GM18498 (cell line): ENCODE data around the gene LSAMP.
"Not testable (repeated sequence)": the region's sequence is repeated elsewhere in the genome, so short reads cannot be mapped to it uniquely, and the experiment has no call there.

Experiments
- ATAC-seq: cut with Tn5 transposase; IDR thresholded peaks from one replicate; pipeline ENCODE4 v1.9.1; 2021; ENCODE audit warnings: mild to moderate bottlenecking, moderate library complexity; ENCODE audit not compliant: unreplicated experiment

Gene LSAMP

GRCh38 chr3:116247605-116248004 is 197.7 kb downstream of the LSAMP start:
- ATAC-seq = no peak

GRCh38 chr3:116246406-116246980 is 198.8 kb downstream of the LSAMP start:
- ATAC-seq = no peak

- ATAC-seq = no peak
Measured at GRCh38 chr3:116242825-116243224, 202.5 kb downstream of the LSAMP start.

DNA sequence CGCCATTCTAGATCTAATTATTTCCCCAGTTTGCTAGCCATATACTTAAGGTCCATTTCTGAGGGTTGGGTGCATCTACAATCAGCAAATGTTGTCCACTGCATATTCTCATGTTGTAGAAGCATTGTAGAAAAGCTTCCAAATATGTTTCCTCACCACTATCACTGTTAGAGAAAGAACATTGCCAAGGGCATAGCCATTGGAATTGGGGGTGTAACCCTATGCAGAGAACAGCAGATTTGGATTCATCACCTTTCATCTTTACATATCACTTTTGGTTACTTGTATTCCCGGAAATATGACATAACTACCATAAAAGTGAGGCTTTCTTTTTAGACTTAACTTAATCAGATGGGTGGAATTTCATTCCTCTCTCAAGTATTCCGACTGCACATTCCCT is 203.6 kb downstream of the LSAMP start:
- no peak for ATAC-seq

- ATAC-seq = no peak
Measured at GRCh38 chr3:116240261-116240660, 205.0 kb downstream of the LSAMP start.

- ATAC-seq = no peak
Measured at GRCh38 chr3:116238846-116239565, 206.3 kb downstream of the LSAMP start.

DNA sequence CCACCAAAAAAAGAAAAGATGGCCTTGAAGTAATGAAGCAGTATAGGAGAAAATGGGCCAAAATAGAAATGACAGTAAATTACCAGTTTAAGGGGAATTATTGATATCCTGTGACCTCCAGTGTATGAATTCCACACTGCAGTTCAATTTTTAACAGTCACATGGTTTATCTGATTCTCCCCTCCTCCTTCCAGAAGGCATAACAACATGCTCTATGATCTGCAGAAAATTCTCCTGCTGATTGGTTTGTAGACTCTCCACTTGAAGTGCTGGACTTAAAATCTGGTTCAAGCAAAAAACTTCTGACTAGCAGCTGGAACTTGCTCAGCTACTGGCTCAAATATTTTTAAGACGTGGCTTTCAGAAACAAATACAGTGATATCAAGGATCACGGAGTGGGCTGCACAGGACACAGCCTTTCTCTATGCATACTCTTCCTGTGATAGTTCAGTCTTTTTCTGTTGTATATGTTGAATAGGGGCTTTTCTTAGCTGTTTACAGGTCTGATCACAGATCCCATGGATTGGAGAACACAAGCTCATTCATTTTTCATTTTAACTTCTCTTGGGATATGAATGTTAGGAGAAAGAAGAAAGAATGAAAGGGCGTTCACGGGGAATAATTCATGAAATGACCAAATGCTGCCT is 211.5 kb downstream of the LSAMP start:
- no peak for ATAC-seq

- ATAC-seq = no peak
Measured at GRCh38 chr3:116230431-116231020, 214.8 kb downstream of the LSAMP start.

DNA sequence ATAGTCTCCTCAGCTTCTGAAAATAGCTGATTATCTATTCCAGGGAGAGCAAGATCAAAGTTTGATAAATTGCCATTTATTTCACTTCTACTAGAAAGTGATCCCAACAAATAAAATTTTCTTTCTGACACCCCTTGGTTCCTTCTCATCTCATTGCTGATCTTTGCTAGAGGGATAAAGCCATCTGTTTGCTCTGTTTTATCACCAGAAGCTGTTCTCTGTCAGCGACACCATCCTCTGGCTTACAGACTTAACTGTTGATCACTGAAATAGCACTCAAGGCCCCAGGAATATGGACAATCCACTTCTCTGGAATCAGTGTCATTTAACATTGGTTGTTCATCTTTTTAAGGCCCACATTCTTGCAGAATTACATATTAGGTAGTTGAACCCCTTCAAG is 219.0 kb downstream of the LSAMP start:
- no peak for ATAC-seq

DNA sequence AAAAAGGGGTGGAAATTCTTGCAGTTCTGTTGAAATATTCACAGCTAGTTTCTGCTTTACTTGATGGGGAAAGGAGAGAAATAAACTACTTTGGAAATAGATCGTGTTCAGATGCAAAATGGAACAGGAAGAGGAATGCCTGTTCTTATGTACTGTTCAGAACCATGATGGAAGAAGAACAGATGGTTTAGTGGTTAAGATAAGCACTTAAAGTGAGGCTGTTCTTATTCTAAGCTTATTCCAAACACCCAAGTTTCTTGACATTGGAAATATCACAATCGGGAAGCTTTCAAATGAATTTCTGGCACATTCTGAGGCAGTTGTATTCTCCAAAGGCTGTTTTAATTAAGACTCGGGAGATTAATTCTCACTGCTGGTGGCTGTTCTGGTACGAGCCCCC is 228.5 kb downstream of the LSAMP start:
- ATAC-seq = no peak

DNA sequence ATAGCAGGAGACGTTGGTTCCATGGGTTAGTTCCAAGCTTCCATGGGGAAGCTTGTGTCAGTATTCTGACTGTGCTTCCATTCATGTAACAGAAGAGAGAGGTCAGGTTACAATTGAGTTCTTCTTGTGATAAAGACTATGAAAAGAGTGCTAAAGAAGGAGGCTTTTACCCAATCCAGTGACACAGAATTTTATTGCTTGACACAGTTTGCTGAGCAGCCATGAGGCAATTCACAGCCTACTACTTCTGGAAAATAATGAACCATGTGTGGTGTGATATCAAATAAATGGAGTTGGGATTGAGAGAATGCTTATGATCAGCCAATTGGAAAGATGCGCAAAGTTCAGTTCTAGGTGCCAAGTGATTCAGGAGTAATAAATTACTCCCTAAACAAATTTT is 233.4 kb downstream of the LSAMP start:
- no peak for ATAC-seq

DNA sequence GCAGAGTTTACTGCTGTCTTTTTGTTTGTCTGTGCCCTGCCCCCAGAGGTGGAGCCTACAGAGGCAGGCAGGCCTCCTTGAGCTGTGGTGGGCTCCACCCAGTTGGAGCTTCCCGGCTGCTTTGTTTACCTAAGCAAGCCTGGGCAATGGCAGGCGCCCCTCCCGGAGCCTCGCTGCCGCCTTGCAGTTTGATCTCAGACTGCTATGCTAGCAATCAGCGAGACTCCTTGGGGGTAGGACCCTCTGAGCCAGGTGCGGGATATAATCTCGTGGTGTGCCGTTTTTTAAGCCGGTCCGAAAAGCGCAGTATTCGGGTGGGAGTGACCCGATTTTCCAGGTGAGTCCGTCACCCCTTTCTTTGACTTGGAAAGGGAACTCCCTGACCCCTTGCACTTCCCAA is 236.5 kb downstream of the LSAMP start:
- not testable (repeated sequence) for ATAC-seq

DNA sequence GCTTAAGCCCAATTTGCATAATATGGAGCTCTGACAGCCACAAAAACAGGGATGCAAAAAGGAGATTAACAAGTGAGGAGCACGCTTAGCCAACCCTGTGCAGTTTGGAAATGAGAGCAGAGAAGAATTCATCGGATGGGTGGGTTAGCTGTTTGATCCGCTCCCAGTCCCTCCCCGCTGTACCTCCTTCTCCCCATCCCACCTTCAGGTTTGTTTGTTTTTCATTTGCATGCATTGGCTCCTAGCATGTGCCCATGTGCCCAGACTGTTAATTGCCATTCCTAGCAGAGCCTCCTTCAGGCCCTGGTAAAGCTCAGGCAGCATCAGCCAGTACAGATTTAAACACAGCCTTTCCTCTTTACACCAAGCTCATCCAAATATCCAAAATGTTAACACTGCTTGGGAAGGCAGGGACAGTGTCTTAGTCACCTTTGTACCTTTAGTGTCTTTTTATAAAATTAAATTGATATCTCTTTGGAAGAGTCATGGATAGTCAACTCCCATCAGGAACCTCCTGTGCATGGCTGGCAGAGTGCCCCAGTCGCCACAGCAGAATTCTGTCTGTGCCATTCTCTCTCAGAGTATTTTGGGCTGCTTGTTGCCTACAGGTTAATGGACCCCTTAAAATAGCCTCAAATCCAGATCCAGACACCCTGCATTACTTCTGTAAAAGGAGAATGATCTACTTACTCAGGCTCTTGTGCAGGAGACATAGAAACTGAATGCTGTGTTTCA is 244.2 kb downstream of the LSAMP start:
- no peak for ATAC-seq

- no peak for ATAC-seq
Measured at GRCh38 chr3:116199063-116199462, 246.2 kb downstream of the LSAMP start.

DNA sequence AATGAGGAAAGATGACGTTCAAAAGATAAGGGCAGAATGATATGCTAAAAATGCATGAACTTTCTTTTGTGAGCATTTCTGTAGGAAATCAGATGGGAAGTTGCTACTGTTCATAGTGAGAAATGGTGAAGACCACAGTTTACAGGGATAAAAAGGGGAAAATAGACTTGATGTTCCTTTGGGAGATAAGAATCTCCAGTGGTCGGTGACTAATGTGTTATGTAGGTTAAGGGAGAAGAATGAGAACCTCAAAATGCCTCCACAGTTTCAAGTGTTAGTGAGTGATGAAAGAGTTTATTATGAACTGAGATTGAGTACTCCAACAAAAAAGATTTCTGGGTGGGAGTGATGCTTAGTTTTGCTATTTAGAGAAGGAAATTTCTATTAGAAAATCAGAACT is 247.2 kb downstream of the LSAMP start:
- no peak for ATAC-seq

DNA sequence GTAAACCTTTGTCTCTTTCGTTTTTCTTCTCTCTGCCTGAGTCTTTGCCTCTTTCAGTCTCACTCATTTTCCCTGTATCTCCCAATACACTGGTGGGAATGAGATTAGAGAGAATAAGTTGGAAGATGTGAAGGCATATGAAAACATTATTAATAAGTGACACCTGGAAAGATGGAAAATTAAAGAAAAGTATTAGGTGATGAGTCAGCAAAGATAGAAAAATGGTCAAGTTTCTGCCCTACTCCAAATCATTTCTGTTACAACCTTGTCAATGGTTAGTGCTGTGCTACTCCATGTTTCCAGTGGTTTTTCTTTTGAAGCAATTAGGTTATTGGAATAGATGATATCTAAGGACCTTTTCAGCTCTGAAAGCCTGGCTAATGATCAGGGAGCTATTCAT is 252.8 kb downstream of the LSAMP start:
- no peak for ATAC-seq

DNA sequence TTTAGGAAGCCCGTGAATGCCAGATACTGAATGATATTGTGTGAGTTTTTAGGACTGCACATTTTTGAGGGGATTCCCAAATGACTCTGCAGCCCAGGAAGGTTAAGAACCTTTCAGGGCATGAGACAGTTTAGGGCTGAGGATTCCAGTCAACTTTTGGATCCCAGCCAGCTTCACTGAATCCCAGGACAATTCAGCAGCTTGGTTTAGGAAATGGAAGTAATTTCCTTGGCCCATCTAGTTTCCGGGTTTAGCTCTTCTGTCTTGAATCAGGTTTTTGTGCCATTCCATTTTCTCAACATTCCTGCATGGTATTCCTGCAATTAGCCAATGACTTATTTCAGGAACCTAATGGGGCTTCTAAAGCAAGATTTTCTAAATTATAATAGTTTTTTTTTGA is 253.9 kb downstream of the LSAMP start:
- no peak for ATAC-seq

GRCh38 chr3:116190095-116190494 is 255.2 kb downstream of the LSAMP start:
- ATAC-seq = no peak

- ATAC-seq = no peak
Measured at GRCh38 chr3:116188231-116188785, 257.0 kb downstream of the LSAMP start.

DNA sequence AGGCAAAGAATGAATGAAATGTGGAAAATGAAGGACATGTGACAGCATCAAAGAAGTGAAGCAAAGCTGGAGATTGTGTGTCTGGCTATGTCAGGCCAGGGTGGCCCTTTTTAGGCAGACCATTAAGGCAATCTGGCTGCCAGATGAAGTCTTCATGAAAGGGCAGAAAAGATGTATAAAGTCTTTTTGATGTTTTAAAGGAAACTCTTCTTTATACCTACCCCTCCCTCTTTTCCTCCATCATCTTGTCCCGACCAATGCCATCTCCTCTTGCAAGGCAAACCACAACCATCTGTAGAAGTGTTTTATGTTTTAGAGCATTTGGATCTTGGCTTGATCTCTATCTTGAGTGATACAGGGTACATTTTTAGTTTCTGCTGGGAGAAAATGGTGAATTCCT is 259.2 kb downstream of the LSAMP start:
- ATAC-seq = no peak

DNA sequence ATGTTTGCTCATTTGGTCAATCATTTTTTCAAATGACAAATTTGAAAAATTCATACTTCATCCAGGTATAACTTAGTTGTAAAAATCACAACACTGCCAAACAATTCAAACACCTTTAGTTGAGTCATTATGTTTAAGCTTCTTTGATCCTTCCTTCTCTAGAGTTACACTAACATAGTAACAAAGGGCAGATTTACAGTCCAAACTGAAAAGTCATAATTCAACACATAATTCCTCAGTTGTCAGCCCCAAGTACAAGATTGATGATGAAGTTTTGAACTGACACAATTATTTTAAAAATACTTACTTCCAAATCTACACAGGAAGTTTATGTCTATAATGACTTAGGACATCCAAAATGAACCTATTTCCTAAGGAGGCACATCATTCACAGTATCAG is 264.1 kb downstream of the LSAMP start:
- ATAC-seq = no peak
